ENCODE measurements around the gene BTF3.

DNA sequence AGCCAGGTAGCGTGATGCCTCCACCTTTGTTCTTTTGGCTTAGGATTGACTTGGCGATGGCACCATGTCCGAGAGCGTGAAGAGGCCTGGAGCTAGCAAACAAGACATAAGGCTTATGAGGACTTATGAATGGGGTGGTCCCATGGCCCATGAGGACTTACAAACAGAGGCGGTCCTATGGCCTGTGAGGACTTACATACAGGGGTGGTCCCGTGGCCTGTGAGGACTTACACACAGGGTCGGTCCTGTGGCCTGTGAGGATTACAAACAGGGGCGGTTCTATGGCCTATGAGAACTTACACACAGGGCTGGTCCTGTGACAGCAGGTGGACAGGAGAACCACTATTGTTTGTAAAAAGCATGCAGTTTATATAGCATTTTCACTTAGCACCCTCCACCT is 28.4 kb upstream of the BTF3 start:
- TF ChIP-seq, protein P1, sequence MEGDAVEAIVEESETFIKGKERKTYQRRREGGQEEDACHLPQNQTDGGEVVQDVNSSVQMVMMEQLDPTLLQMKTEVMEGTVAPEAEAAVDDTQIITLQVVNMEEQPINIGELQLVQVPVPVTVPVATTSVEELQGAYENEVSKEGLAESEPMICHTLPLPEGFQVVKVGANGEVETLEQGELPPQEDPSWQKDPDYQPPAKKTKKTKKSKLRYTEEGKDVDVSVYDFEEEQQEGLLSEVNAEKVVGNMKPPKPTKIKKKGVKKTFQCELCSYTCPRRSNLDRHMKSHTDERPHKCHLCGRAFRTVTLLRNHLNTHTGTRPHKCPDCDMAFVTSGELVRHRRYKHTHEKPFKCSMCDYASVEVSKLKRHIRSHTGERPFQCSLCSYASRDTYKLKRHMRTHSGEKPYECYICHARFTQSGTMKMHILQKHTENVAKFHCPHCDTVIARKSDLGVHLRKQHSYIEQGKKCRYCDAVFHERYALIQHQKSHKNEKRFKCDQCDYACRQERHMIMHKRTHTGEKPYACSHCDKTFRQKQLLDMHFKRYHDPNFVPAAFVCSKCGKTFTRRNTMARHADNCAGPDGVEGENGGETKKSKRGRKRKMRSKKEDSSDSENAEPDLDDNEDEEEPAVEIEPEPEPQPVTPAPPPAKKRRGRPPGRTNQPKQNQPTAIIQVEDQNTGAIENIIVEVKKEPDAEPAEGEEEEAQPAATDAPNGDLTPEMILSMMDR (IDR thresholded peaks at IDR 0.05): no peak
- TF ChIP-seq POLR2AphosphoS5 (IDR thresholded peaks at IDR 0.05; ENCODE audit: low read depth, low read length) (no peak), TCF7L2 (IDR thresholded peaks at IDR 0.05; ENCODE audit: low read depth, low read length) (no peak), SIN3A (IDR thresholded peaks at IDR 0.05; ENCODE audit: borderline replicate concordance, insufficient read depth, low read depth, low read length) (no peak)
- TF ChIP-seq, protein P2, sequence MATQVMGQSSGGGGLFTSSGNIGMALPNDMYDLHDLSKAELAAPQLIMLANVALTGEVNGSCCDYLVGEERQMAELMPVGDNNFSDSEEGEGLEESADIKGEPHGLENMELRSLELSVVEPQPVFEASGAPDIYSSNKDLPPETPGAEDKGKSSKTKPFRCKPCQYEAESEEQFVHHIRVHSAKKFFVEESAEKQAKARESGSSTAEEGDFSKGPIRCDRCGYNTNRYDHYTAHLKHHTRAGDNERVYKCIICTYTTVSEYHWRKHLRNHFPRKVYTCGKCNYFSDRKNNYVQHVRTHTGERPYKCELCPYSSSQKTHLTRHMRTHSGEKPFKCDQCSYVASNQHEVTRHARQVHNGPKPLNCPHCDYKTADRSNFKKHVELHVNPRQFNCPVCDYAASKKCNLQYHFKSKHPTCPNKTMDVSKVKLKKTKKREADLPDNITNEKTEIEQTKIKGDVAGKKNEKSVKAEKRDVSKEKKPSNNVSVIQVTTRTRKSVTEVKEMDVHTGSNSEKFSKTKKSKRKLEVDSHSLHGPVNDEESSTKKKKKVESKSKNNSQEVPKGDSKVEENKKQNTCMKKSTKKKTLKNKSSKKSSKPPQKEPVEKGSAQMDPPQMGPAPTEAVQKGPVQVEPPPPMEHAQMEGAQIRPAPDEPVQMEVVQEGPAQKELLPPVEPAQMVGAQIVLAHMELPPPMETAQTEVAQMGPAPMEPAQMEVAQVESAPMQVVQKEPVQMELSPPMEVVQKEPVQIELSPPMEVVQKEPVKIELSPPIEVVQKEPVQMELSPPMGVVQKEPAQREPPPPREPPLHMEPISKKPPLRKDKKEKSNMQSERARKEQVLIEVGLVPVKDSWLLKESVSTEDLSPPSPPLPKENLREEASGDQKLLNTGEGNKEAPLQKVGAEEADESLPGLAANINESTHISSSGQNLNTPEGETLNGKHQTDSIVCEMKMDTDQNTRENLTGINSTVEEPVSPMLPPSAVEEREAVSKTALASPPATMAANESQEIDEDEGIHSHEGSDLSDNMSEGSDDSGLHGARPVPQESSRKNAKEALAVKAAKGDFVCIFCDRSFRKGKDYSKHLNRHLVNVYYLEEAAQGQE (IDR thresholded peaks at IDR 0.05; ENCODE audit: insufficient read depth in 1 of 2, low read depth in 2 of 2, low read length in 1 of 2): no peak

Data from Panc1 (cell line).